ENCODE data around the gene FGFR3.

DNA sequence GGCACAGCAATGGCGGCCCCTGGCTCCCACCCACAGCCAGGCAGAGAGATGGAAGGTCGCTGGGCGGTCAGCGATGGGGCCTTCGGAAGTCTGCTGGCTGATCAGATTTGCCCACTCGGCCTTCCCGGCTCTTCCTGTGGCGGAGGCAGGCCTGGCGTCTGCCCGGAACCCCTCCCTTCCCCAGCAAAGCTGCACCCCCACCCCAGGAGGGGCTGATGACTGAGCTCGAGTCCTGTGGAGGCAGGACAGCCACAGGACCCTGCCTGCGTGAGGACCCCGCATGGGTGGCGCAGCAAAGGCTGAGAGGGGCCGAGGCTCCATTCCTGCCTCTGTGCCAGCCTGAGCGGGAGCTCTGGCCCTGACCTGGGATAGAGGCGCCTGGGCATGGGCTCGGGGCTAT lies 37.0 kb upstream of the FGFR3 start:
- TF ChIP-seq, protein P1, sequence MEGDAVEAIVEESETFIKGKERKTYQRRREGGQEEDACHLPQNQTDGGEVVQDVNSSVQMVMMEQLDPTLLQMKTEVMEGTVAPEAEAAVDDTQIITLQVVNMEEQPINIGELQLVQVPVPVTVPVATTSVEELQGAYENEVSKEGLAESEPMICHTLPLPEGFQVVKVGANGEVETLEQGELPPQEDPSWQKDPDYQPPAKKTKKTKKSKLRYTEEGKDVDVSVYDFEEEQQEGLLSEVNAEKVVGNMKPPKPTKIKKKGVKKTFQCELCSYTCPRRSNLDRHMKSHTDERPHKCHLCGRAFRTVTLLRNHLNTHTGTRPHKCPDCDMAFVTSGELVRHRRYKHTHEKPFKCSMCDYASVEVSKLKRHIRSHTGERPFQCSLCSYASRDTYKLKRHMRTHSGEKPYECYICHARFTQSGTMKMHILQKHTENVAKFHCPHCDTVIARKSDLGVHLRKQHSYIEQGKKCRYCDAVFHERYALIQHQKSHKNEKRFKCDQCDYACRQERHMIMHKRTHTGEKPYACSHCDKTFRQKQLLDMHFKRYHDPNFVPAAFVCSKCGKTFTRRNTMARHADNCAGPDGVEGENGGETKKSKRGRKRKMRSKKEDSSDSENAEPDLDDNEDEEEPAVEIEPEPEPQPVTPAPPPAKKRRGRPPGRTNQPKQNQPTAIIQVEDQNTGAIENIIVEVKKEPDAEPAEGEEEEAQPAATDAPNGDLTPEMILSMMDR (IDR thresholded peaks at IDR 0.05) = no peak
- TF ChIP-seq EP300 (IDR thresholded peaks at IDR 0.05) = no peak

Measured in esophagus muscularis mucosa (tissue), 3 donors.